ENCODE results near the gene GRN. TPM values are rescaled to one million over a fixed set of nuclear protein-coding genes. Genes with fewer than 3 reads are reported as not detected.
A peak's percentile ranks its signal among the peaks of the same experiment; 100 is the strongest.

GRN gene
- total and polyA plus RNA-seq, 11 donors, result 44.6 to 451 (median 185) TPM

DNA sequence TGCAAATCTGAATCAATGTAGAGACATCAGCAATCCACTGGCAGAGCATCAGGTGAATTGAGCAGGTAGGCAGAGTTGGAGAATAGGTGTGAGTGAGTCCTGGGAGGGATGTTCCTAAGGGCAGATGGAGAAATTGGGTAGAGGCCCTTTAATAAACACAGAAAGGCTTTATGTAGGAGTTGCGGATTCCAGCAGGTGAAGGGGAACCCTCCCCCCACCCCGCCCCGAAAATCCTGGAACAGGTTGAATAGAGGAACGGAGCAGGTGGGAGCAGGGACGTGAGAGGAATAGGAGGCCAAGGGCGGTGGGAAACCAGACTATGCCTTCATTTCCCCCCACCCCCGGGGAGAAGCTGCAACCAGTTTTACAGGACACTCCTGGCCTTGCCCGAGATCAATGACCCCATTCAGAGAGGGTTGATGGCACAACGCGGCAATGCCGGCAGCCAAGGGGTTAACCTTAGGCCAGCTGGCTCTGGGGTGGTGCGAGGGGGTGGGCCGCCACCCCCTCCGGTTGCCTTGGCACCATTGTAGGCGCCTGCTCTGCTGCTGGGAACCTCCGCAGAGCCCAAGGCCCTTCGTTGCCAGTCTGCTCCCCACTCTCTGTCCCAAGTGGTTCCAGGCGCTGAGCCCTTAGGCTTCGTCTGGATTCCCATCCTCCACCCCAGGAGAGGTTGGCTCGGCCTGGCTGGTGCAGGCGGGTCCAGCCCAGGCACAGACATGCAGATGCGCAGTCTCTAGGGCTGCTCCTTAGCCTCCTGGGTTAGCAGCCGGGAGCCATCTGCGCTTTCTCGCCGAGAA lies 37.5 kb upstream of the GRN start:
- Histone ChIP-seq H3K4me1 (peaks cover 0 to 20% (median 16%) of the 10 kb centered on the region in 12 donors), H3K4me3 (peak overlapping the region; percentile 27 to 62 (median 53)), H3K36me3 (no peaks in the 10 kb centered on the region), H3K27me3 (peaks cover 0 to 19% (median 0%) of the 10 kb centered on the region in 9 donors), H3K27ac (peak overlapping the region in 4 of 12 donors; percentile 1 to 84 (median 37)), H3K9me3 (no peaks in the 10 kb centered on the region)
- DNase-seq, result peak in 2 of 5 donors; percentile 50 to 51
- 3 to 5% (median 3%) methylated on average over 25 to 26 of the region's 26 CpGs for WGBS, 4 donors
- TF ChIP-seq CTCF (IDR thresholded peaks at IDR 0.05) (no peak), POLR2A (IDR thresholded peaks at IDR 0.05) (no peak)
- peak; percentile 75 to 83 (median 78) for ATAC-seq
- intact Hi-C loops (cut with DNase I), result loop anchor here in 1 of 10 donors (5.0 kb wide), 1 partner anchor 85 kb away; no protein-coding TSS in a partner anchor

DNA sequence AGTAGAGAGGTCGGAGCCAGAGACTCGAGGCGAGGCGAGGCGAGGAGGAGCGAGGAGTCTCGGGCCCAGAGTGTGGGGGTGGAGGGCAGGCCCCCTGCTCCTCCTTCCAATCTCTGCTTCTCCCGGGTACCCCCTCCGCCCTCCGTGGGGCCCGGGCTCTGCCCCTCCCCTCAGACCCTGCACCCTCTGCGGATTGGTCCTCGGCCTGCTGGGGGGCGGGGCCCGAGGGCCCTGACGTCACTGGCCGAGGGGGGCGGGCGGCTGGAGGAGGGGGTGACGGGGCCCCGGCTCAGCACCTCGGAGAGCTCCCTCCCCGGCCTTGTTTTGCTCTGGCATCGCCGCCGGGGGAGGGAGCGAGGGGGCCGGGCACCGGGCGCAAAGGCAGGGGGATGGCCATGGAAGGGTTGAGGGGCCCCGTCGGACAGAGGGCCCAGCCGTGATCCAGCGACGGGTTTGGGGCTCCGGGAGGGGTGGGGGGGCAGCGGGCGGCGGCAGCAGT lies 36.7 kb upstream of the GRN start, which contains the start of gene RUNDC3A:
RUNDC3A (plus strand) TSS at position 282 of the 499 bp plus-strand sequence. CDS start 232 bp downstream, outside the sequence.
- 1 to 2% (median 2%) methylated on average over 18 to 39 of the region's 39 CpGs for WGBS, 4 donors
- Histone ChIP-seq H3K4me3 (peak within 1 kb of the TSS; percentile 27 to 62 (median 53)), H3K9me3 (no peaks in the 10 kb centered on the region), H3K27me3 (peaks cover 0 to 24% (median 7%) of the 10 kb centered on the region in 9 donors), H3K36me3 (no peaks in the 10 kb centered on the region), H3K27ac (peak within 1 kb of the TSS in 4 of 12 donors; percentile 1 to 84 (median 37)), H3K4me1 (peaks cover 0 to 20% (median 16%) of the 10 kb centered on the region in 12 donors)
- peak; percentile 95 to 99 (median 98) for ATAC-seq
- no peak for TF ChIP-seq POLR2A (IDR thresholded peaks at IDR 0.05)
- no peak for TF ChIP-seq CTCF (IDR thresholded peaks at IDR 0.05)
- DNase-seq, result peak; percentile 88 to 92 (median 89)
- intact Hi-C loops (cut with DNase I), result loop anchor here in 1 of 10 donors (5.0 kb wide), 1 partner anchor 86 kb away; no protein-coding TSS in a partner anchor

GRCh38 chr17:44308865-44309264 lies 36.2 kb upstream of the GRN start:
- DNase-seq, result no peak
- Histone ChIP-seq H3K27me3 (peaks cover 0 to 29% (median 12%) of the 10 kb centered on the region in 9 donors), H3K36me3 (no peaks in the 10 kb centered on the region), H3K27ac (no peak overlapping the region), H3K4me1 (peaks cover 0 to 20% (median 16%) of the 10 kb centered on the region in 12 donors), H3K4me3 (peak overlapping the region in 10 of 12 donors; percentile 30 to 62 (median 55)), H3K9me3 (no peaks in the 10 kb centered on the region)
- TF ChIP-seq POLR2A (IDR thresholded peaks at IDR 0.05) (no peak), CTCF (IDR thresholded peaks at IDR 0.05) (no peak)
- ATAC-seq, result peak in 1 of 4 donors; percentile 17
- intact Hi-C loops (cut with DNase I), result loop anchor here in 1 of 10 donors (5.0 kb wide), 1 partner anchor 87 kb away; no protein-coding TSS in a partner anchor
- 0 to 12% (median 3%) methylated on average over 15 of the region's 15 CpGs for WGBS, 4 donors

DNA sequence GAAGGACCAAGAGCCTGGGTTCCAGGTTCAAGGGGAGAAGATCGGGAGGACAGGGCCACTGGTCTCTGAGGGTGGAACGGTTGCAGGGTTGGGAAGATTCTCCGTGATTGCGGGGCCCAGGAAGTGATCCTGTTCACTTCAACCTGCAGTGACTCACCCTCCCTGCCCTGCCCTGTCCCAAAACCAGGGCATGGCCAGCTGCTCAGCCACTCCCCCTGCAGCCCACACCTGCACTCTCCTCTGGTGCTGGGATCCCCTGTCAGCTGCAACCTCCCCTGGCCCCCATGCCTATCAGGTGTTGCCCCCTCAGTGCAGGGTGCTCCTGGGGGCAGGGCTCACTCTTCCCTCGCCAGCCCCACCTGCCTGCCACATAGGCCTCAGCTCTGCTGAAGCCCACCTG lies 35.6 kb upstream of the GRN start:
- intact Hi-C loops (cut with DNase I), result loop anchor here in 1 of 10 donors (5.0 kb wide), 1 partner anchor 87 kb away; no protein-coding TSS in a partner anchor
- 60 to 79% (median 65%) methylated on average over 4 to 5 of the region's 5 CpGs for WGBS, 4 donors

More for the DNA sequence above, 35.6 kb upstream of the GRN start:
- DNase-seq (no peak), ATAC-seq (no peak)
- Histone ChIP-seq H3K4me1 (peaks cover 0 to 21% (median 16%) of the 10 kb centered on the region in 12 donors), H3K9me3 (no peaks in the 10 kb centered on the region), H3K27ac (no peak overlapping the region), H3K36me3 (no peaks in the 10 kb centered on the region), H3K4me3 (no peak overlapping the region), H3K27me3 (peaks cover 4 to 35% (median 18%) of the 10 kb centered on the region in 9 donors)
- TF ChIP-seq POLR2A (IDR thresholded peaks at IDR 0.05) (no peak), CTCF (IDR thresholded peaks at IDR 0.05) (no peak)
